Brain microvascular endothelial cell (primary cell): Measurements from ENCODE around the gene PLD4.
A peak's percentile ranks its signal among the peaks of the same experiment; 100 is the strongest.

Experiments
- DNase-seq: peaks from one replicate; pipeline ENCODE4 v3.0.0-alpha.2; 2020
- H3K27ac ChIP-seq: fragments of 250-450 bp; sonication (Bioruptor Pico); 2 replicates; pipeline ENCODE4 v1.5.1; 2020; ENCODE audit warnings: mild to moderate bottlenecking, moderate library complexity
- H3K27me3 ChIP-seq: fragments of 250-450 bp; sonication (Bioruptor Pico); replicated peaks from 2 replicates; pipeline ENCODE4 v1.5.1; 2020; ENCODE audit warnings: mild to moderate bottlenecking
- H3K36me3 ChIP-seq: fragments of 250-450 bp; sonication (Bioruptor Pico); replicated peaks from 2 replicates; pipeline ENCODE4 v1.5.1; 2020; ENCODE audit warnings: mild to moderate bottlenecking
- H3K4me3 ChIP-seq: 2 replicates; pipeline ENCODE4 v1.5.1; 2011; ENCODE audit warnings: low read depth, mild to moderate bottlenecking, control low read depth, low read length, moderate library complexity
- in situ Hi-C: cut with HindIII; loops from 2 replicates; pipeline ENCODE4 v1.10.0; 2017; ENCODE audit warnings: low sequenced_read_pairs, low pct_ligation_motif_present
- TF ChIP-seq, protein P1 (sequence below): IDR thresholded peaks from 2 replicates; pipeline ENCODE4 v1.5.1; 2011; ENCODE audit warnings: low read depth, mild to moderate bottlenecking, moderate library complexity, low read length, control low read depth, inconsistent platforms; ENCODE audit errors: missing control alignments

The PLD4 gene

DNA sequence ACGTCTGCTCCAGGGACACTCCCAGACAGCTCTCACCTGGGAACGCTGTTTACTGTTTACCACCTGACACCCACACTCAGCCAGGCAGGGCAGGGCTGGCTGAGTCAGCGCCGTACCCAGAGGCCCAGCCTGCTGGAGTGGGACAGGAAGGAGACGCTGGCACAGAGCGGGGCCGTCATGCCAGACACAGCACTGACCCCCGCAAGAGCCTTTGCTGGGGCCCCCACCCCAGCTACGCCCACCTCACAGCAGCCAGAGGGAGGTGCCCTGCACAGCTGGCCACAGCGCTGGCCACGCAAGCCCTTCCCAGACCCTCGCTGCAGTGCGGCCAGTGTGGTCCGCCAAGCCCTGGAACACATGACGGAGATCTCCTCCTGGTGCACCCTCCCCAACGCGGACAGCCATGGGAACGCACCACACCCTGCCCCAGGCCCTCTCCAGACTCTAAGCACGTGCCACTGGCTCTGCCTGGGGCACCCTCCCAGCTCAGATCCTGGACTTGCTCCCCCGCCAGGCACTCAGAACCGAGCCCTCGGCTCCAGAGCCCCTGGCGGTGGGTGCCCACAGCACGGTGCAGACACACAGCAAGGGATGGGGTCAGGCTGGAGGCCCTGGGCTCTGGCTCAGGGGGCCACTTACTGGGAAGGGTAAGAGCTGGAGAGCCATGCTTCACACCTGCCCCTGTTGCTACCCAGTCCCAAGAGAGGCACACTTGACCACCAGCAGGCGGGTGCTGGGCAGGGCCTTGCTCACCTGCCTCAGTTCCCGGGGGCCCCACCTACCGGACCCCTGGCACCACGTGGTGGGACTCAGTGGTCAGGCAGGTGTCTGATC, 47.8 kb downstream of the PLD4 start:
- in situ Hi-C loops = no loop called here
- Histone ChIP-seq H3K36me3 (no peaks in the 10 kb centered on the region), H3K27me3 (no peaks in the 10 kb centered on the region), H3K27ac (peak overlapping the region; percentile 6), H3K4me3 (no peak overlapping the region)
- TF ChIP-seq, protein P1, sequence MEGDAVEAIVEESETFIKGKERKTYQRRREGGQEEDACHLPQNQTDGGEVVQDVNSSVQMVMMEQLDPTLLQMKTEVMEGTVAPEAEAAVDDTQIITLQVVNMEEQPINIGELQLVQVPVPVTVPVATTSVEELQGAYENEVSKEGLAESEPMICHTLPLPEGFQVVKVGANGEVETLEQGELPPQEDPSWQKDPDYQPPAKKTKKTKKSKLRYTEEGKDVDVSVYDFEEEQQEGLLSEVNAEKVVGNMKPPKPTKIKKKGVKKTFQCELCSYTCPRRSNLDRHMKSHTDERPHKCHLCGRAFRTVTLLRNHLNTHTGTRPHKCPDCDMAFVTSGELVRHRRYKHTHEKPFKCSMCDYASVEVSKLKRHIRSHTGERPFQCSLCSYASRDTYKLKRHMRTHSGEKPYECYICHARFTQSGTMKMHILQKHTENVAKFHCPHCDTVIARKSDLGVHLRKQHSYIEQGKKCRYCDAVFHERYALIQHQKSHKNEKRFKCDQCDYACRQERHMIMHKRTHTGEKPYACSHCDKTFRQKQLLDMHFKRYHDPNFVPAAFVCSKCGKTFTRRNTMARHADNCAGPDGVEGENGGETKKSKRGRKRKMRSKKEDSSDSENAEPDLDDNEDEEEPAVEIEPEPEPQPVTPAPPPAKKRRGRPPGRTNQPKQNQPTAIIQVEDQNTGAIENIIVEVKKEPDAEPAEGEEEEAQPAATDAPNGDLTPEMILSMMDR = no peak
- no peak for DNase-seq

DNA sequence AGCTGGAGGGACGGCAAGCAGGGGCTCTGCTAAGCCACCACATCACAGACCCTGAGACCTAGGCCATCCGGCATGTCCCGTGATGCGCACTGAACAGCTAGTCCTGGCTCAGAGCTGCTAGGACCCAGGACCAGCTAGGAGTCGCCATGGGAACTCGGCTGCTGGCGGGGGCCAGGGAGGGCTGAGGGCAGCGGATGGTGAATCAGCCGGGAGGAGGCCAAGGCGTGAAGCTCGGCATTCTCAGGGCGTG, 48.4 kb downstream of the PLD4 start:
- no peaks in the 10 kb centered on the region for H3K36me3 ChIP-seq
- H3K27ac ChIP-seq = peak overlapping the region; percentile 6
- H3K27me3 ChIP-seq = no peaks in the 10 kb centered on the region
- TF ChIP-seq, protein P1 = no peak
- in situ Hi-C loops = no loop called here
- DNase-seq = peak; percentile 94
- H3K4me3 ChIP-seq = no peak overlapping the region

GRCh38 chr14:104973385-104974145, 48.9 kb downstream of the PLD4 start:
- Histone ChIP-seq H3K27me3 (no peaks in the 10 kb centered on the region), H3K27ac (peak overlapping the region; percentile 8), H3K36me3 (no peaks in the 10 kb centered on the region), H3K4me3 (peak overlapping the region; percentile 1)
- TF ChIP-seq, protein P1 = no peak
- in situ Hi-C loops = no loop called here
- no peak for DNase-seq

DNA sequence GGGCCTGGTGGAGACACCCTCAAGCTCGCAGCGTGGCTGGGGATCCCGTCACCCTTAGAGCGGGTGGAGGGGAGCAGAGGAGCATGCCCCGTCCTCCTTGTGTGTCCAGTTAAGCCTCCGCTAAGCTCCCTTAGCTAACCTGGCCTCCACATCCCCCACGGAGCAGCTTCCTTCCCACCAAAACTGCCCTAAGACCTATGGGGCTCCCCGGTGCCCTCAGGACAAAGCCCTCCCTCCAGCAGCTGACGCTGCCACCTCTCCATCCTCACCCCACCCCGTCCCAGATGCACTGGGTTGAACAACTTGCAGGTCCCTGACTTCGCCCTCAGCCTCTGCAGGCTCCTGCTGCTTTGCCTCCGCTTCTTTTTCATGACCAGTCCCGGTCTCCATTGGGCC, 49.5 kb downstream of the PLD4 start:
- H3K27ac ChIP-seq = no peak overlapping the region
- in situ Hi-C loops = no loop called here
- no peaks in the 10 kb centered on the region for H3K36me3 ChIP-seq
- no peak for DNase-seq
- no peak overlapping the region for H3K4me3 ChIP-seq
- H3K27me3 ChIP-seq = no peaks in the 10 kb centered on the region
- TF ChIP-seq, protein P1 = no peak

DNA sequence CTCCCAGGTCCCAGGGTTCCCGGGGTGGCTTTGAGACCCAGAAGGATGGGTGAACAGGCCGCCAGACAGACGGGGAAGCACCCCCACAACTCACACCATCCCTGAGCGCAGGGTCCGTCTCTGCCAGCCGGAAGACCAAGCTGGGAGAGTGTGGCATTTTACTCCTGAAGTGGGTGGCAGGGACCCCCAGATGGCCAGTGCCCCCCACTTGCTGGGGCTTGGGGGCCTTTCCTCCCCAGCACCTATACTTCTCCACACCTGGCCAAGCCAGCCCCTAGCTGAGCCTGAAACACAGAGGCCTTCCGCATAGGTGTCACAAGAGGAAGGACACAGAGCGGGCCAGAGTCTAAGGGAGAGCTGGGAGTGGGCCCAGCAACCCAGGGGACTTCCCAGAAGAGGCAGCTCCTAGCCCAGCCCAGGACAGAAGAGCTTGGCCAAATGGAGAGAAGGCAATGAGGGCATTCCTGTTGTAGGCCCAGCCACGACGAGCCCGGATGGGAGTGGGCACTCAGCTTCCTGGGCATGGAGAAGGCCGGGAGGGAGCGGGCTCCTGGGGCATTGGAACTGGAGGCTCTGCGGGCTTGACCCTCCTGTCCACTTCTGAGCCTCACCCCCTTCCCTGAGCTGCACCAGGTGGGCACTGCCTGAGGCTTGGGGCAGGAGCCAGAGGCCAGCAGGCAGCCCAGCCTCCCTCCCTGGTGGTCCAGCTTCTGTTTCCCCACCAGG, 50.1 kb downstream of the PLD4 start:
- H3K36me3 ChIP-seq = no peaks in the 10 kb centered on the region
- in situ Hi-C loops = no loop called here
- no peak overlapping the region for H3K4me3 ChIP-seq
- no peak for DNase-seq
- H3K27ac ChIP-seq = no peak overlapping the region
- H3K27me3 ChIP-seq = no peaks in the 10 kb centered on the region
- TF ChIP-seq, protein P1 = no peak
